ENCODE data around the gene LDLRAD2. TPM values are rescaled to one million over a fixed set of nuclear protein-coding genes. Genes with fewer than 3 reads are reported as not detected.

LDLRAD2 gene
- polyA plus RNA-seq, 2 of the 4 experiments (the other 2 are of a cell fraction) = 0.08 TPM; not detected in 1

- Histone ChIP-seq H3K9me3 (no peaks in the 10 kb centered on the region), H3K4me1 (no peaks in the 10 kb centered on the region), H3K27ac (no peak overlapping the region), H3K4me2 (no peak overlapping the region), H3K4me3 (no peak overlapping the region)
- FAIRE-seq (no peak), ATAC-seq (no peak), DNase-seq (ENCODE audit: low read depth in 1 of 2, low spot score in 1 of 2) (no peak)
- ChIA-PET POLR2A (interaction anchor here (0.6 kb wide), 1 partner anchor 101 kb away, joined by 3 read pairs; no protein-coding TSS in a partner anchor), CTCF (no interaction called here)
- WGBS (ENCODE audit: missing lambda C conversion rate) = 92% methylated on average over 15 of the region's 30 CpGs
- TF ChIP-seq RAD21 (conservative IDR thresholded peaks at IDR 0.05 in 1 of 2, IDR thresholded peaks at IDR 0.05 in 1 of 2) (no peak), RARB (CRISPR knock-in tag; IDR thresholded peaks at IDR 0.05) (no peak), FOXS1 (CRISPR knock-in tag; IDR thresholded peaks at IDR 0.05) (no peak), EHMT2 (IDR thresholded peaks at IDR 0.05; ENCODE audit: low read depth) (no peak), USF2 (IDR thresholded peaks at IDR 0.05) (no peak), EHF (CRISPR knock-in tag; IDR thresholded peaks at IDR 0.05) (no peak), KDM1A (IDR thresholded peaks at IDR 0.05; ENCODE audit: low read depth) (no peak), PHF8 (IDR thresholded peaks at IDR 0.05; ENCODE audit: borderline replicate concordance, low read depth) (no peak), RFX5 (IDR thresholded peaks at IDR 0.05) (no peak), FOSB (CRISPR knock-in tag; IDR thresholded peaks at IDR 0.05) (no peak), CHD4 (IDR thresholded peaks at IDR 0.05; ENCODE audit: borderline replicate concordance) (no peak), ESRRA (IDR thresholded peaks at IDR 0.05; ENCODE audit: borderline replicate concordance, low read length) (no peak), NR3C1 (IDR thresholded peaks at IDR 0.05) (no peak), CBX2 (IDR thresholded peaks at IDR 0.05; ENCODE audit: borderline replicate concordance, low read depth) (no peak), TP53 (CRISPR knock-in tag; IDR thresholded peaks at IDR 0.05) (no peak), RCOR1 (IDR thresholded peaks at IDR 0.05; ENCODE audit: low read depth, low read length) (no peak), MYC (IDR thresholded peaks at IDR 0.05; ENCODE audit: borderline replicate concordance, low read length) (no peak), MAFK (IDR thresholded peaks at IDR 0.05; ENCODE audit: partially characterized antibody) (no peak)
- TF ChIP-seq, protein P1, sequence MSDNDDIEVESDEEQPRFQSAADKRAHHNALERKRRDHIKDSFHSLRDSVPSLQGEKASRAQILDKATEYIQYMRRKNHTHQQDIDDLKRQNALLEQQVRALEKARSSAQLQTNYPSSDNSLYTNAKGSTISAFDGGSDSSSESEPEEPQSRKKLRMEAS (IDR thresholded peaks at IDR 0.05) = no peak
Measured at GRCh38 chr1:21849909-21850576, 38.0 kb downstream of the LDLRAD2 start.

- FAIRE-seq (no peak), ATAC-seq (no peak), DNase-seq (ENCODE audit: low read depth in 1 of 2, low spot score in 1 of 2) (no peak)
- 0 out of 3 replicates have a peak, but pooled peaks cover 5% of the 10 kb centered on the region for H3K4me1 ChIP-seq
- POLR2A ChIA-PET = no interaction called here
- H3K27ac ChIP-seq = no peak overlapping the region
- CTCF ChIA-PET = interaction anchor here (0.6 to 1.0 kb wide), 2 partner anchors 89 to 112 kb away, joined by 3 to 4 read pairs; no protein-coding TSS in a partner anchor
- 97% methylated on average over 14 of the region's 33 CpGs for WGBS (ENCODE audit: missing lambda C conversion rate)
- no peaks in the 10 kb centered on the region for H3K9me3 ChIP-seq
- H3K4me3 ChIP-seq = no peak overlapping the region
- TF ChIP-seq CHD4 (IDR thresholded peaks at IDR 0.05; ENCODE audit: borderline replicate concordance) = no peak
- TF ChIP-seq ZC3H11A (IDR thresholded peaks at IDR 0.05) = no peak
- no peak for TF ChIP-seq E2F6 (IDR thresholded peaks at IDR 0.05; ENCODE audit: borderline replicate concordance, low read depth)
- no peak for TF ChIP-seq EP300 (IDR thresholded peaks at IDR 0.05)
- TF ChIP-seq HDAC2 (IDR thresholded peaks at IDR 0.05) = no peak
- no peak for TF ChIP-seq FOXS1 (CRISPR knock-in tag; IDR thresholded peaks at IDR 0.05)
- no peak for TF ChIP-seq EHF (CRISPR knock-in tag; IDR thresholded peaks at IDR 0.05)
- no peak for TF ChIP-seq NR3C1 (IDR thresholded peaks at IDR 0.05)
- TF ChIP-seq SREBF2 (IDR thresholded peaks at IDR 0.05) = no peak
- no peak for TF ChIP-seq RCOR1 (IDR thresholded peaks at IDR 0.05; ENCODE audit: low read depth, low read length)
- TF ChIP-seq TFCP2L1 (CRISPR knock-in tag; IDR thresholded peaks at IDR 0.05) = no peak
- no peak for TF ChIP-seq HOXA7 (CRISPR knock-in tag; IDR thresholded peaks at IDR 0.05)
- TF ChIP-seq HOXB13 (CRISPR knock-in tag; IDR thresholded peaks at IDR 0.05; ENCODE audit: low read depth) = no peak
- H3K4me2 ChIP-seq = no peak overlapping the region
Measured at GRCh38 chr1:21851430-21852250, 39.6 kb downstream of the LDLRAD2 start.

All from A549 (cell line).